T-helper 17 cell (primary cell): Measurements from ENCODE around the gene NAT10. TPM values are rescaled to one million over a fixed set of nuclear protein-coding genes. Genes with fewer than 3 reads are reported as not detected.
A peak's percentile ranks its signal among the peaks of the same experiment; 100 is the strongest.
"Not testable (repeated sequence)": the region's sequence is repeated elsewhere in the genome, so short reads cannot be mapped to it uniquely, and the experiment has no call there.

Experiments used
- ATAC-seq: fragments of 150-1000 bp; cut with Tn5 transposase; 2 replicates; pipeline ENCODE4 v1.10.0; 2021; ENCODE audit warnings: mild to moderate bottlenecking, moderate library complexity
- DNase-seq, 3 donors: peaks; one replicate each; pipeline versions ENCODE4 v3.0.0 to v3.0.0-alpha.2; 2020 to 2021
- H3K9me3 ChIP-seq: one replicate; pipeline ENCODE4 v1.7.0; 2013; ENCODE audit warnings: low read length, mild to moderate bottlenecking; ENCODE audit not compliant: control insufficient read depth, poor library complexity, severe bottlenecking
- H3K27ac Mint-ChIP-seq: one replicate; pipeline ENCODE4 v1.8.0; 2022; ENCODE audit warnings: mild to moderate bottlenecking, moderate library complexity, mixed read lengths
- H3K27me3 Mint-ChIP-seq: one replicate; pipeline ENCODE4 v1.8.0; 2022; ENCODE audit warnings: mixed read lengths
- H3K36me3 Mint-ChIP-seq: one replicate; pipeline ENCODE4 v1.8.0; 2022; ENCODE audit warnings: low read depth, mixed read lengths
- H3K4me1 Mint-ChIP-seq: one replicate; pipeline ENCODE4 v1.8.0; 2022; ENCODE audit warnings: mild to moderate bottlenecking, mixed read lengths
- H3K4me3 Mint-ChIP-seq: one replicate; pipeline ENCODE4 v1.8.0; 2022; ENCODE audit warnings: mild to moderate bottlenecking, moderate library complexity, mixed read lengths
- total RNA-seq, 4 donors: library from RNA in 2 of 4; stranded (reverse) in 2 of 4; gene quantifications; one replicate each; pipeline ENCODE4 v1.2.3 and lab custom pipeline; 2022 to 2026

NAT10 gene
- total RNA-seq, 2 donors from 2014 or later = 53.0 to 59.1 TPM

- DNase-seq = no peak
- Mint-ChIP-seq H3K27me3 (no peaks in the 10 kb centered on the region), H3K4me3 (no peak overlapping the region), H3K4me1 (peaks cover 21% of the 10 kb centered on the region), H3K27ac (peak overlapping the region; percentile 9), H3K36me3 (peaks cover 6% of the 10 kb centered on the region)
- no peak for ATAC-seq
- no peaks in the 10 kb centered on the region for H3K9me3 ChIP-seq
These were observed 30.1 kb upstream of the NAT10 start for GRCh38 chr11:34075178-34075820.

DNA sequence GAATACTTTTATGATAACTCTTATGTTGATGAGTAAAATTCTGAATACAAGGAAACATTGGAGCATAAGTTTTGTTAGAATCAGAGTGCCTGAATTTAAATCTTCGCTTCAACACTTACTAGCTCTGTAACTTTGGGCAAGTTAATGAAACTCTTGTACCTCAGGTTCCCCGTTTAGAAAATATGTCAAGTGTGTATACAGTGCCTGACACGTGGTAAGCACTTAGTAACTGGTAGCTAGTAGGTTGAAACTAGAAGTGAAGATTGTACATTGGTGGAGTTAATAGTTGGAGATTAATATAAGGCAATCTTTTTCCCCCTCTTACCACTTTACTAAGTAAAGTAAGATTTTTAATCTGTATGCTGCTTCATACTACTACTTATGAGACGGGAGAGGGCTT is 24.8 kb upstream of the NAT10 start:
- Mint-ChIP-seq H3K4me1 (peaks cover 17% of the 10 kb centered on the region), H3K27me3 (no peaks in the 10 kb centered on the region), H3K36me3 (peaks cover 16% of the 10 kb centered on the region), H3K27ac (no peak overlapping the region), H3K4me3 (no peak overlapping the region)
- H3K9me3 ChIP-seq = no peaks in the 10 kb centered on the region
- DNase-seq (no peak), ATAC-seq (no peak)

DNA sequence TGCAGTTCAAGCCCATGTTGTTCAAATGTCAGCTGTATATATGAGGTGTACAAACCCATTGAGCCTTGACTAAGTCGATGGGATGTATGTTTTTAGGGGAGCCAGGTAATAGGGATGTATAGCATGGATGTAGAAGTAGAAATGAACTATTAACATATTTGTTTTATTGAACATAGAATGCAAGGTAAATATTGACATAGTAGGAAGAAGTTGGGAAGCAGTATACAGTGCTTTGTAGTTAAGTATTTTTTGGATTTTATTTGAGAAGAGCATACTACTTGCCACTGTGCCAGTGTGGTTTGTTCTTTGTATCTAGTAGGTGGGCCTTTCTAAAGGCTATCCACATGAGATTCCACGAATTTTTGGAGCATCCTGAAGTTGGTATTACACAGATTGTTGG is 20.8 kb upstream of the NAT10 start:
- Mint-ChIP-seq H3K36me3 (peaks cover 14% of the 10 kb centered on the region), H3K4me3 (no peak overlapping the region), H3K27ac (peak overlapping the region; percentile 87), H3K27me3 (no peaks in the 10 kb centered on the region), H3K4me1 (peaks cover 18% of the 10 kb centered on the region)
- DNase-seq (no peak), ATAC-seq (no peak)
- no peaks in the 10 kb centered on the region for H3K9me3 ChIP-seq

DNA sequence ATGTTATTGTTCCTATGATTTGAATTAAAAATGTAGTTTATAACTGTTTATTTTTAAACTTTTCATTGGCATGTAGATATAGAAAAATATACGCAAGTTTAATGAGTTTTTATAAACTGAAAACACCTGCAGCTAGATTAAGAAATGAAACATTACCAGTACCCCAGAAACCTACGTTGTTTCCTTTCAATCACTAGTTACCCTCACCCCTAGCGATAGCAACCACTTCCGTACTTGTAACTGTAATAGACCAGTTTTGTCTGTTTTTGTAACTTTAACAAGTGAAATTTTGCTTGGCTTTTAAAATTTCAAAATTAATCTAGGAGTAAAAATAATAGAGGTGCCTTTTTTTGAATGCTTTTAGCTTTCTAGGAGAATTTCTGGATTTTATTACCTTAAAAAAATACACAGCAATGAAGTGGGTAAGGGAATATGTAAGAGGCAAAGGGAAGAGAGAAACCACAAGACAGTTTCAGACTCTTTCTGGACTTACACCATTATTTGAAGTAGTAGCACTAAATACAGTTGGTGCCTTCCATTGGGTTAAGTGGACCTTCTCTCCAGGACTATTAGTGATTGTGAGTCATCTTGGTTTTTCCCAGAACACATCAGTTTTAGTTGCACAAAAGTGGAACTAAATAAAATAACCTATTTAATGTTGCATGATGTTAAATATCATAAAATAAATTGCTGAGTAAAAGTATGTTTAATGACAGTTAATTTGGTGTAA is 18.7 kb upstream of the NAT10 start:
- Mint-ChIP-seq H3K27ac (peak overlapping the region; percentile 87), H3K4me1 (peaks cover 20% of the 10 kb centered on the region), H3K36me3 (peaks cover 17% of the 10 kb centered on the region)

GRCh38 chr11:34091825-34092224 is 13.6 kb upstream of the NAT10 start:
- Mint-ChIP-seq H3K36me3 (peaks cover 3% of the 10 kb centered on the region), H3K27ac (peak overlapping the region; percentile 19), H3K27me3 (no peaks in the 10 kb centered on the region)

More for the DNA sequence above, 18.7 kb upstream of the NAT10 start:
- Mint-ChIP-seq H3K27me3 (no peaks in the 10 kb centered on the region), H3K4me3 (no peak overlapping the region)
- DNase-seq (no peak), ATAC-seq (peak; percentile 82)
- no peaks in the 10 kb centered on the region for H3K9me3 ChIP-seq

GRCh38 chr11:34094900-34095299 is 10.5 kb upstream of the NAT10 start:
- not testable (repeated sequence) for H3K36me3 Mint-ChIP-seq, H3K4me3 Mint-ChIP-seq, H3K4me1 Mint-ChIP-seq, DNase-seq, H3K9me3 ChIP-seq, H3K27me3 Mint-ChIP-seq, ATAC-seq
- peak overlapping the region; percentile 32 for H3K27ac Mint-ChIP-seq

More at GRCh38 chr11:34091825-34092224, 13.6 kb upstream of the NAT10 start:
- H3K9me3 ChIP-seq = no peaks in the 10 kb centered on the region
- ATAC-seq (no peak), DNase-seq (no peak)
- Mint-ChIP-seq H3K4me3 (no peak overlapping the region), H3K4me1 (peaks cover 5% of the 10 kb centered on the region)

GRCh38 chr11:34098813-34099212 is 6.6 kb upstream of the NAT10 start:
- no peaks in the 10 kb centered on the region for H3K36me3 Mint-ChIP-seq
- no peak overlapping the region for H3K4me3 Mint-ChIP-seq
- no peak for ATAC-seq
- H3K9me3 ChIP-seq = no peaks in the 10 kb centered on the region
- peaks cover 4% of the 10 kb centered on the region for H3K4me1 Mint-ChIP-seq
- no peaks in the 10 kb centered on the region for H3K27me3 Mint-ChIP-seq
- no peak overlapping the region for H3K27ac Mint-ChIP-seq
- no peak for DNase-seq

GRCh38 chr11:34104680-34105078 is 750 bp upstream of the NAT10 start:
- no peak for DNase-seq
- peaks cover 6% of the 10 kb centered on the region for H3K36me3 Mint-ChIP-seq
- H3K4me1 Mint-ChIP-seq = peaks cover 38% of the 10 kb centered on the region
- no peak for ATAC-seq
- H3K4me3 Mint-ChIP-seq = peak overlapping the region; percentile 95
- no peaks in the 10 kb centered on the region for H3K27me3 Mint-ChIP-seq
- peak overlapping the region; percentile 97 for H3K27ac Mint-ChIP-seq
- H3K9me3 ChIP-seq = no peaks in the 10 kb centered on the region

- H3K36me3 Mint-ChIP-seq = peaks cover 8% of the 10 kb centered on the region
- peak overlapping the region; percentile 95 for H3K4me3 Mint-ChIP-seq
- DNase-seq = no peak
- peak overlapping the region; percentile 97 for H3K27ac Mint-ChIP-seq
- no peaks in the 10 kb centered on the region for H3K9me3 ChIP-seq
- peaks cover 42% of the 10 kb centered on the region for H3K4me1 Mint-ChIP-seq
- ATAC-seq = no peak
- H3K27me3 Mint-ChIP-seq = no peaks in the 10 kb centered on the region
These were observed 602 bp downstream of the NAT10 start for GRCh38 chr11:34105957-34106504.

GRCh38 chr11:34111722-34112270 is 6.4 kb downstream of the NAT10 start:
- no peaks in the 10 kb centered on the region for H3K9me3 ChIP-seq
- H3K4me3 Mint-ChIP-seq = no peak overlapping the region
- no peak for DNase-seq
- no peak overlapping the region for H3K27ac Mint-ChIP-seq
- peaks cover 20% of the 10 kb centered on the region for H3K36me3 Mint-ChIP-seq
- ATAC-seq = no peak
- no peaks in the 10 kb centered on the region for H3K27me3 Mint-ChIP-seq
- H3K4me1 Mint-ChIP-seq = peaks cover 18% of the 10 kb centered on the region

- Mint-ChIP-seq H3K36me3 (peaks cover 22% of the 10 kb centered on the region), H3K4me3 (no peak overlapping the region), H3K4me1 (peaks cover 15% of the 10 kb centered on the region), H3K27me3 (no peaks in the 10 kb centered on the region), H3K27ac (no peak overlapping the region)
- no peaks in the 10 kb centered on the region for H3K9me3 ChIP-seq
- ATAC-seq = no peak
- no peak for DNase-seq
These were observed 8.6 kb downstream of the NAT10 start for GRCh38 chr11:34114014-34114413.

GRCh38 chr11:34114471-34114870 is 9.0 kb downstream of the NAT10 start:
- H3K27ac Mint-ChIP-seq = no peak overlapping the region

GRCh38 chr11:34120651-34121050 is 15.2 kb downstream of the NAT10 start:
- Mint-ChIP-seq H3K27ac (no peak overlapping the region), H3K27me3 (no peaks in the 10 kb centered on the region), H3K4me1 (peaks cover 13% of the 10 kb centered on the region), H3K4me3 (no peak overlapping the region), H3K36me3 (peaks cover 21% of the 10 kb centered on the region)
- no peak for DNase-seq
- no peak for ATAC-seq
- no peaks in the 10 kb centered on the region for H3K9me3 ChIP-seq

More at GRCh38 chr11:34114471-34114870, 9.0 kb downstream of the NAT10 start:
- Mint-ChIP-seq H3K4me3 (no peak overlapping the region), H3K27me3 (no peaks in the 10 kb centered on the region), H3K36me3 (peaks cover 18% of the 10 kb centered on the region), H3K4me1 (peaks cover 11% of the 10 kb centered on the region)
- DNase-seq (no peak), ATAC-seq (no peak)
- H3K9me3 ChIP-seq = no peaks in the 10 kb centered on the region
